HG02885 (cell line): Measurements from ENCODE around the gene FCHSD2.
"Not testable (repeated sequence)": the region's sequence is repeated elsewhere in the genome, so short reads cannot be mapped to it uniquely, and the experiment has no call there.

Experiments
- ATAC-seq: cut with Tn5 transposase; IDR thresholded peaks from one replicate; pipeline ENCODE4 v1.9.1; 2021; ENCODE audit warnings: mild to moderate bottlenecking; ENCODE audit not compliant: unreplicated experiment, poor library complexity

FCHSD2 gene

DNA sequence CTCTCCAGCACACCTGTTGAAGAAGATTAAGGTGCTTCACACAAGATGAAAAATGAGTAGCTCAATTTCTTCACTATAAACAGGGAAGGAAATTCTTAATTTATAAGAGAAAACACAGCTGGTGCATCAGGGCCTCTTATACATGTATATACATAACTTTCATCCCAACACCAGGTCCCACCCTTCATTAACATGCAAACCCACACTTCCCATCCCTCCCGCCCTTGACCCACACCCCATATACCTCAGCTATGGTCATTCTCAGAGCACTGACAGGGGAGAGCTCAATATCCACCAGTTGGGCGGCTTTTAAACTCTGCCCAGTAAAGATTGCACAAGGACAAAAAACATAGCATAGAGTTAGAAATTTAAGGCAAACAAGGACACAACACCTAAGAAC is 242.1 kb downstream of the FCHSD2 start:
- ATAC-seq = no peak

DNA sequence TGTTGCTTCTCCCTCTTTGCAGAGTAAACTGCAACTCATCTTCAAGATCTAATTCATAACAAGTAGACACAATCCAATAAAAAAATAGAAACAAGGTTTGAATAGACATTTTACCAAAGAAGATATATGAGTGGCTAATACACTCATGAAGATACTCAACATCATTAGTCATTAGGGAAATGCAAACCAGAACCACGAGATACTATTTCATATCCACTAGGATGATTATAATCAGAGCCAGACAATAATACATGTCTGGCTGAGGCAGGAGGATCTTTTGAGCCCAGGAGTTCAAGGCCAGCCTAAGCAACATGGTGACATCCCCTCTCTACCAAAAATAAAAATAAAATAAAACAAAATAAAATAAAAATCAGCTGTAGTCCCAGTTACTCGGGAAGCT is 242.9 kb downstream of the FCHSD2 start:
- ATAC-seq = no peak

DNA sequence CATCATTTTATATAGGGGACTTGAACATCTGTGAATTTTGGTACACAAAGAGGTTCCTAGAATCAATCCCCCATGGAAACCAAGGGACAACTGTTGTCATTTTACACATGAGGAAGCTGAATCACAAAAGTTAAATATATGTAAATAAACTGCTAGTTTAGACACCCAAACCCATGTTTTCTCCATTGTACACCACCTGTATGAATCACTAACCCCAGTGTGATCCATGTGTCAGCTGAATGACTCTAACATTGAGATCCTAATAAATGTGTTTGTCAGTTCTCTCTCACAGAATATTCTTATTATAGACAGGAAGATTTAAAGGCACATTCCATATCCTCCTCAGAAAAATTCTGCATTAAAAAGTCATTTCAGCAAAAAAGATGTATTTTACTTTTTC is 244.6 kb downstream of the FCHSD2 start:
- ATAC-seq = no peak

DNA sequence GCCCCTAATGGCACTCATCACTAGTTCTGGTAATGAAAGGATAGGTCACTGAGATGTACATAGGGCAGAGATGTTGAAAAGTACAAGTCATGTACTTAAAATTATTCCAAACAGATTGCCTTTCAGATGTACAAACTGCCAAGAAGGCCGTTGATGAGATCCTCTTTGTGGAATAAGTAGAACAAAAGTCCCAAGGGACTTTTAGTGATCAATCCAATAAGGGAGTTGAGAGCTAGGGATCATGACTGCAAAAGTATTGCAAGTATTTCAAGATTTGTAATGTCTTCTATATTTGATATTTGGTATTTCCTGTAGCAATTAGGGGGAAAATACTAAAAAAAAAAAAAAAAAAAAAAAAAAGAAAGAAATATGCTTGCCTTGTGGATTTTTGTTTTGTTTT is 245.7 kb downstream of the FCHSD2 start:
- ATAC-seq = no peak

DNA sequence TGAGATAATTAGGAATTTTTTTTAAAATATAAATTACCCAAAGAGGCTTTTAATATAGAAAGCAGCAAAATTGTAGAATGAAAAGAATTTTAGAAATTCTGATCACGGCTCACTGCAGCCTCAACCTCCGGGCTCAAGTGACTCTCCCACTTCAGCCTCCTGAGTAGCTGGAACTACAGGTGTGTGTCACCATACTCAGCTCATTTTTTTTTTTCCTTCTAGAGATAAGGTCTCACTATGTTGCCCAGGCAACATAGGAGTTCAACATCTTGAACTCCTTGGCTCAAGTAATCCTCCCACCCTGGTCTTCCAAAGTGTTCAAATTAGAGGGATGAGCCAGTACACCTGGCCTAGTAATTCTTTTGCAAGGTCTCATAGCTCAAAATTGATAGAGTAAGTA is 251.2 kb downstream of the FCHSD2 start:
- no peak for ATAC-seq

DNA sequence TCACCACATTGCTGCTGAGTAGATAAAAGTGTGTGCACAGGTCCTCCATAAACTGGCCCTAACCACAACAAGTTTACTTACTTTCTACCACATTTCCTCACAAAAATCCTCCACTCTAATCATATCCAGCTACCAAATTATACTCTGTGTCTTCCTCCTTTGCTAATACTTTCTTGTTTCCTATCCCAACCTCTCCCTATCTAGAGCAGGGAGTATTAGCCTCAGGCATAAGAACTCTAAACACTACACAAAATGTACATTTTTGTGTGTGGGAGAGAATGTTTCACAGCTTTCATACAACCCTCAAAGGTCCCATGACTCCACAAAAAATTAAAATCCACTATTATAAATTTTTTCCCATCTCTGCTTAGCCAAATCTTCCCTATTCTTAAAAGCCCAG is 255.5 kb downstream of the FCHSD2 start:
- no peak for ATAC-seq

DNA sequence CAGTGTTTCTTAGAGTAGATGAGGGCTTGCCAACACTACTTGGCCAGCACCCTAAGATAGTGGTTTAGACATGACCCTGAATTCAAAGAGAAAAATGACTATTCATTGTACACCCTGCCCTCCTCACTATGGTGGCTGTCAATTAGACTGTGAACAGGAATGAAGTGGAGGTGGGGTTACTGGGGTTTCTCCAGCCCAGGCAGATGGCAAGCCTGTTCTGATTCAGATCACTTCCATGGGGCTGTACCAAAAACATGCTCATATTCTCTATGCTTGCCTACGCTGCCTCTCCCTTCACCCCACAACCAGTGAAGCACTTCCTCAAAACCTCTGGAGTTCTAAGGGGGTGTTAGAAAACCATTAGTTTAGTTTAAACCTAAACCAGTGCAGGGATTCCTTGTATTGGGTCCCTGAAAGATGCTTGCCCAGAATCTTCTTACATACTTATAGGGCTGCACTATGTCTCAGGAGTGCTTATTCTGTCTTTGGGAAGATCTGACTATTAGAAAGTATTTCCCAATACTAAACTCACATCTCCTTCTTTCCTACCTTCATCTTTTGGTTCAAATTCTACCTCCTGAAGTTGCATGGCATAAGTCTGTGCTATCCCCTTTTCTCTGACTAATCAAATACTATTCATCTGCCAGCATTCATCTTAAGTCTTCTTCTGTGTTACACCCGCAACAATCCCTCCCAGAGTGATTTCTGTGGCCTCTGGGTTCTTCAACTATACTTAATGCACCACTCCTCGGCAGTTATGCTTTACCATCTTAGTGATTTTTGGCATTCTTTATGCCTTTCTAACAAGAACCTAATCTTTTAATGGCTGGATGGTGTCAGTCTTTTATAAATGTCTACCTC is 256.1 kb downstream of the FCHSD2 start:
- ATAC-seq = no peak

DNA sequence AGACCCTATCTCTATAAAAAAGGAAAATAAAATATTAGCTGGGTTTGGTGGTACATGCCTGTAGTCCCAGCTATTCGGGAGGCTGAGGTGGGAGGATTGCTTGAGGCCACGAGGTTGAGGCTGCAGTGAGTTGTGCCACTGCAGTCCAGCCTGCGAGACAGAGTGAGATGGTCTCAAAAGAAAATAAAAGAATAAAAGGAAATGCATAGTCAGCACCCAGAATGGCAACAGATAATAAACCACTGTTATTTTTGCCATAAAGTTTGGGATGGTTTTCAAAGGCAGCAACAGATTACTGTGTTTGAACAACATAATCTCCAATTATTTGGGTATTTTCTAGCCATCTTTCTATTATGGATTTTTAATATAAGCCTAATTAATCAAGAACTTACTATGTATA is 266.0 kb downstream of the FCHSD2 start:
- no peak for ATAC-seq

DNA sequence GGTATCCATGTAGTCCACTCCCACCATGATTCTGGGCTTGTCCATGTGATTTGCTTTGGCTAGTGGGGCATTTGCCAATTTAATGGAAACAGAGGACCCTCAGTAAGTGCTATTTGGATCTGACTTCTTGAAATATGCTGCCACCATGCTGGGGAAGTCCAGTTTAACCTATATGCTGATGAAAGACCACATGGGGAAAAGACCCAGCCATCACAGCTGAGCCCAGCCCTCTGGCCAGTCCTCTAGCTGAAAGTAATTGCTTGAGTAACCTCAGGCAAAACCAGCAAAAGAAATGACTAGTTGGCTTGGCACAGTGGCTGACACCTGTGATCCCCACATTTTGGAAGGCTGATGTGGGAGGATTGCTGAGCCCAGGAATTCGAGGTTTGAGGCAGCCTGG is 266.4 kb downstream of the FCHSD2 start:
- no peak for ATAC-seq

DNA sequence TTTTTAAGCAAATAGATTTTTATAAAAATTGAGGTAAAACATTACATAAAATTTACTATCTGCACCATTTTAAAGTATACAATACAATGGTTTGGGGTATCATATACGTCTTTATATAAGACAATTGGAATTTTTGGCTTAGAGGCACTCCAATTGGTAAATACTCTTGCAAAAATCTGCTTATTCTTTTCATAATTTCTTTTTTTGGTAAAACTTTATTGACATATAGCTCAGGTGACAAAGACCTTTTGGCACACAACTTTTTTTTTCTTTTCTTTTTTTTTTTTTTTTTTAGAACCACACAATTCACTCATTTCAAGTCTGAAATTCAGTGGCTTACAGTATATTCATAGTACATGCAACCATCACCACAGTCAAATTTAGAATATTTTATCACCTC is 270.1 kb downstream of the FCHSD2 start:
- ATAC-seq = no peak

DNA sequence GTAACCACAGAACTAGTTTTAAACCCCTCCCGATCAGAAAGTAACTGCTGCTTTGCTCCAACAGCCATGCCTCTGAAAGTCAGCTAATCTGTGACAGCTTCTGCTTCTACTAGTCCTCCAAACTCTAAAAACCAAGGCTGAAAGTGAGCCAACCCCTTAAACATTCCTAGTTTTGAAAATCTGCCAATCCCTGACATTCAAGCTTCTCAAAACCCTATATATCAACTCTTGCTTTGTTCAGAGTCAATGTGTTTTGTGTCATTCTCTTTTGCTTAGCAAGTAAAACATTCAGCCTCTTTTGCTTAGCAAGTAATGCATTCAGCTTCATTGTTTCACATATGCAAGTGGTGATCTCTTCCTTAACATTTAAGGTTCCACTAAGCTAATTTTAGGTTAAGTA is 271.0 kb downstream of the FCHSD2 start:
- no peak for ATAC-seq

DNA sequence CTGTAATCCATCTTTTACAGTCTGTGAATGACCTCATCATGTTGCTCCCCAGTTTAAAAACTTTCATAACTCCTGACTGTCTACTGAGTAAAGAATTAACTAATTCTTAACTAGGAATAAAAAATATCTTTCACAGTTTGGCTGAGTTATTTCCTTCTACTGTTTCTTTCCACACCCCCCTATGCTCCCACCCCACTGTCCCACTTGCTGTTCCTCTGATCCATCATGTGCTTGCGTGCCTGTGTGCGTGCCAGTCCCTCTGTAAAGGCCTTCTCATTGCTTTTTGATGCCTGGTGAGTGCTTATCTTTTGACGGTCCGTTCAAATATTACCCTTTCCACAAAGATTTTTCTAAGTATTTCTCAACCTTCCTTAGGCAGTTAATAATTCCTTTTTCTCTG is 272.3 kb downstream of the FCHSD2 start:
- ATAC-seq = no peak

DNA sequence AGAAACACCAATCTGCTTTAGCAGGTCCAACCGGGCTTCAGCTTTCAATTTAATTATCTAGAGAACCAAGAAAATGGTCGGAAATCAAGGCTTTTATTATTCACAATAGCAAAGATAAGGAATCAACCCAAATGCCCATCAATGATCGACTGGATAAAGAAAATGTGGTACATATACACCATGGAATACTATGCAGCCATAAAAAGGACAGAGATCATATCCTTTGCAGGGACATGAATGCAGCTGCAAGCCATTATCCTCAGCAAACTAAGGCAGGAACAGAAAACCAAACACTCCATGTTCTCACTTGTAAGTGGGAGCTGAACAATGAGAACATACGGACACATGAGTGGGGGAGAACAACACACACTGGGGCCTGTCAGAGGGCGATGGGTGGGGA is 274.1 kb downstream of the FCHSD2 start:
- ATAC-seq = no peak

DNA sequence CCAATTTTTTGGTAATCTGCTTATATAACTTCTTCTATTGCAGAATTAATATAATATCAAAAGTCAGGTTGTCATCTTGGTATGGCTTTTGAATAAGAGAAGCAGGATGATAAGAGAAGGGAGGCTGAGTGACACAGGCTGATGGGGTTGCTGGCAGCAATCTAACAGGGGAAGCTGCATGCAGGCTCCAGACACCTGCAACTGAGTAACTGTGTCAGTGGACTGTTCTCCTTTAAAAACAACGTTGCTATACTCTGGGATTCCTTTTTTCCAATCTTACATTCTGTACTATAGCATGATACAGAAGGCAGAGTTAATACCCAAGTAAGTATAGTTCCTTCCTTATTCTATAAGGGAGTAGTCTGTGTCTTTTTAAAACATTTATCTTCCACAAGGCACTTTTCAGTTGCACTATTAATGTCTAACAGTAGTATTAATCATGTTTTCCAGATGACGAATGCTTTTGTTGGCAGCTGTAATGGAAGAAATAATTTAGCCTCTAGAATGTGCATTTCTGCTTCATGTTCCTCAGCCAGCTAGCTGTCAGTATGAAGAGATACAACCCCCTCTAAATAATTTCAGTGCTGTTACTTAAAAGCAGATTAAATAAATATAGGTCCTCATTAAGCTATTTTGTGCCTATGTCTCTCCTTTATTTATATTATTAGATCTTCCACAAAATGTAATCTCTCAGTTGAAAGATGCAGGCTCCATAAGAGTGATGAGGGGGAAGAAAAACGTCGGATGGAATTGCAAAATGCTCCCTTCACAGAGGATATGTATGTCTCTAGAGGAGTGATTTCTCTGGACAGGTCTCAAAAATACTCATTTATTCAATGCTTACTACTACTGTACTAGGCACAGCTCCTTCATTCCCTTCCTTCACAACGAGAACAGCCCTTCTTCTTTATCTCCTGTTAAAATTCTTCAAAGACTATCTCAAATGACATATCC is 277.1 kb downstream of the FCHSD2 start:
- no peak for ATAC-seq

DNA sequence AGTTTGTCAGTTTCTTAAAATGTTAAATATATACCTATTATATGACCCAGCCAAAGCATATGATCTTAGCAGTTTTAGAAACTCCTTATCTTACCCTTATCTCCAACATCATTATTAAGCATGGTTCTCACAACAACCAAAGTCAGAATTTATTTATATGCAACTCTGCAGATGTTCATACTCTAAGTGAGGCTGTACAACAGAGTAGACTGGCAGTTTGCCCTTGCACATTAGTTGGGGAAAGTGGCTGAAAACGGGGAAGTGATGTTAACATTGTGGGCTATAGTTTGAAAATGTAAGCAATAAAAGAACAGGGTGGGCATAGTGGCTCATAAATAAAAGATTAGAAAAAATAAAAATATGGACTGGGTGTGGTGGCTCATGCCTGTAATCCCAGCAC is 278.2 kb downstream of the FCHSD2 start:
- no peak for ATAC-seq

DNA sequence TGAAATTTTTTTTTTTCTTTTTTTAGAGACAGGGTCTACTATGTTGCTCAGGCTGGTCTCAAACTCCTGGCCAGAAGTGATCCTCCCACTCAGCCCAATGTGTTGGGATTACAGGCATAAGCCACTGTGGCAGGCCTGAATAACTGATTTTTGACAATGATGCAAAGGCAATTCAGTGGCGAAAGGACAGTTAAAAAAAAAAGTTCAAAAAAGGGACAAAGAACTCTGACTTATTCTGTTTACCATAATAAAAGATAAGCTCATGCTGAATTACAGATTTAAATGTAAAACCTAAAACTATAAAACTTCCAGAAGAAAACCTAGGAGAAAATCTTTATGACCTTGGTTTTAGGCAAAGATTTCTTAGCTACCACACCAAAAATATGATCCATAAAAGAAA is 279.0 kb downstream of the FCHSD2 start:
- no peak for ATAC-seq

DNA sequence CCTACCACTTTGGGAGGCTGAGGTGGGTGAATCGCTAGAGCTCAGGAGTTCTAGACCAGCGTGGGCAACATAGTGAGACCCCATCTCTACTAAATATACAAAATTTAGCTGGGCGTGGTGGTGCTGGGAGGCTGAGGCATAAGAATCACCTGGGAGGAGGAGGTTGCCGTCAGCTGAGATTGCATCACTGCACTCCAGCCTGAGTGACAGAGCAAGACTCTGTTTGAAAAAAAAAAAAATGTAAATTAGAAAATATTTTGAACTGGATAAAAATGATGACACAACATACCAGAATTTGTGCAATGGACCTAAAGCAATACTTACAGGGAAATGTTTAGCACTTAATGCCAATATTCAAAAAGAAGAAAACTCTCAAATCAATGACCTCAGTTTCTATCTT is 281.5 kb downstream of the FCHSD2 start:
- ATAC-seq = no peak

DNA sequence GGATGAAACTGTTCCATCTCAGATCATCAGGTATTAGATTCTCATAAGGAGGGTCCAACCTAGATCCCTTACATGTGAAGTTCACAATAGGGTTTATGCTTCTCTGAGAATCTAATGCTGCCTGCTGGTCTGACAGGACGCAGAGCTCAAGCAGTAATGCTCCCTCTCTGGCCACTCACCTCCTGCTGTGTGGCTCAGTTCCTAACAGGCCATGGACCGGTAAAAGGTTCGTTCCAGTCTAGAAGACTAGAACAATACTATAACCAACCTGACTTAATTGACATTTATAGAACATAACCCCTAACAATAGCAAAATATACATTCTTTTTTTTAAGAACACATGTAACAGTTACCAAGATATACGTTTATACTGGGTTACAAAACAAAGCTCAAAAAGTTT is 282.1 kb downstream of the FCHSD2 start:
- ATAC-seq = no peak

DNA sequence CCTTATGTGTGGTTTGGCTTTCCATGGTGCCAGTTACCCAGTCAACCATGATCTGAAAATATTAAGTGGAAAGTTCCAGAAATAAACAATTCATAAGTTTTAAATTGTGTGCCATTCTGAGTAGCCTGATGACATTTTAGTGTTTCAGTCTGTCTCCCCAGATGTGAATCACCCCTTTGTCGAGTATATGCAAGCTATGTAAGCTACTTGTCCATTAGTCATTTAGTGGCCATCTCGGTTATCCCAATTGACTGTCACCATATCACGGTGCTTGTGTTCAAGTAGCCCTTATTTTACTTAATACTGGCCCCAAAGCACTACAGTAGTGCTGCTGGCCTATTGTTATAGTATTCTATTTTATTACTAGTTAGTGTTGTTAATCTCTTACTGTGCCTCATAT is 283.0 kb downstream of the FCHSD2 start:
- ATAC-seq = no peak

DNA sequence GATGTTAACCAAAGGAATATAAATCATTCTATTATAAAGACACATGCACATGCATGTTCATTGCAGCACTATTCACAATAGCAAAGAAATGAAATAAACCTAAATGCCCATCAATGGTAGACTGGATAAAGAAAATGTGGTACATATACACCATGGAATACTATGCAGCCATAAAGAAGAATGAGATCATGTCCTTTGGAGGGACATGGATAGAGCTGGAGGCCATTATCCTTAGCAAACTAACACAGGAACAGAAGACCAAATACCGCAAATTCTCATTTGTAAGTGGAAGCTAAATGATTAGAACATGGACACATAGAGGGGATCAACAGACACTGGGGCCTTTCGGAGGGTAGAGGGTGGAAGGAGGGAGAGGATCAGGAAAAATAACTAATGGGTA is 283.9 kb downstream of the FCHSD2 start:
- ATAC-seq = not testable (repeated sequence)

DNA sequence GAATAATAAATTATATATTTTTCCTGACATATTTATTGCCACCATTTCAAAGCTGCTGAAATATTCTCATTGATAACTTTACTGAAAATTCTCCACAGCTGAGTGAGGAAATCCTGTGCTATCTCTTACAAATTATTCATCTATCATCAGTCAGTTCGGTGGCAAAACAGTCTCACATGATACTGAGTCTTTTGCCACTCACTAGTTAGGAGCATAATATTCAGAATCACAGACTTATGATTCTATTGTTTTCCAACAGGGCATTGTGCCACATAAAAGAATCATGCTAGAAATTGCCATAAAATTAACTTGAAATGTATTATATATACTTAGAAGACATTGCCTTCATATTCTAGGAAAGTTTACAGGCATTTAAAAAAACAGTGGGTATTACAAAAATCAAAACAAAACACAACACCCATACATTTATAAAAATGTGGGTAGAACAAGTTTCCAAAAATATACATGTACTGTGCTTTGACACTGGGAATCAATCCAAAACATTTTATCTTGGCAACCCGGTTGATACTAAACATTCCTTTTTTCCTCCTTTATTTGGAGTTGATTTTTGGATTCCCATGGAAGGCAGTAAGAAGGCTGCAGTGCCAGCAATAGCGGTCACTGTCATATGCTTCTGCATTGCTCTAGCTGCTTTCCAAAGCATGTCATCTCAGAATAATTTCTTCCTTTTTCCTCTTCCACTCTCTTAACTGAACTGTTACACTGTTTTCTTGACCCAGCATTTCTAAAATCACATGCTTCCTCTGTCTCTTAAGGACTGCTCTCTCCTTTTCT is 285.4 kb downstream of the FCHSD2 start:
- no peak for ATAC-seq
